Right lobe of liver (tissue), 4 donors: ENCODE measurements around the gene GDNF.

ENCODE experiments used
- POLR2A ChIP-seq: fragments of 450-650 bp; IDR thresholded peaks from one replicate; pipeline ENCODE4 v1.6.1; 2017; ENCODE audit warnings: antibody characterized with exemption, mild to moderate bottlenecking
- TF ChIP-seq, protein P1 (sequence below), 4 donors: fragments of 200-600 bp in 3 of 4; fragments of 450-650 bp in 1 of 4; IDR thresholded peaks; one replicate each; pipeline versions ENCODE4 v1.5.1 to v1.8.0; 2016 to 2022; ENCODE audit warnings: antibody characterized with exemption in 4 of 4, mild to moderate bottlenecking in 2 of 4
- donor health status: DM: no; HTN: no; CAD: no.
- donor health status: DM: no; HTN: no; CAD: no.
- donor health status: DM: no; HTN: yes; CAD: no.

DNA sequence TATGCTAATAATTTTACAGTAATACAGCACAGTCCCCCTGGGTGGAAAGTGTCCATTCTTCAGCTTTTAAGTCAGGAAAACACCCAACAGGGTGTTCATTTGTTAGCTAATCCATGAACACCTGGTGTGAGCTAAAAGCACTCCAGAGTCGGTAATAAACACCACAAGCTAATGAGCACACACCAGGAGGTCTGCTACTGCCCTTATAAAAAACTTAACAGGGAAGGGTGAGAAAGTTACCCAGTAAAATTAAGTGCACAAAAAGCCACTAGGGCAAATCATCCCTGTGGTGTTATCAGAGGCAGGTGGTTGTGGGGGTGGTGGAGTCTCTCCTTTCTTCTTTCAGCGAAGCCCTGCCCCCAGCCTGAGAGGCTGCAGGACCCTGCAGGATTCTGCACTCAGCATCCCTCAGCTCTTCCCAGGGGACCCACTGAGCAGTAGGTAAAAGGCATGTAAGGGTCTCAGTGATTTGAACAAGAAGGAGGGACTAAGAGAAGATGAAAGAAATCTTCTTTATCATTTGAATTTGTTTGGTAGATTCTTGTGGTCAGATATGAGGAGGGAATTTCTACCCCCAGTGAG lies 14.4 kb downstream of the GDNF start:
- TF ChIP-seq, protein P1, sequence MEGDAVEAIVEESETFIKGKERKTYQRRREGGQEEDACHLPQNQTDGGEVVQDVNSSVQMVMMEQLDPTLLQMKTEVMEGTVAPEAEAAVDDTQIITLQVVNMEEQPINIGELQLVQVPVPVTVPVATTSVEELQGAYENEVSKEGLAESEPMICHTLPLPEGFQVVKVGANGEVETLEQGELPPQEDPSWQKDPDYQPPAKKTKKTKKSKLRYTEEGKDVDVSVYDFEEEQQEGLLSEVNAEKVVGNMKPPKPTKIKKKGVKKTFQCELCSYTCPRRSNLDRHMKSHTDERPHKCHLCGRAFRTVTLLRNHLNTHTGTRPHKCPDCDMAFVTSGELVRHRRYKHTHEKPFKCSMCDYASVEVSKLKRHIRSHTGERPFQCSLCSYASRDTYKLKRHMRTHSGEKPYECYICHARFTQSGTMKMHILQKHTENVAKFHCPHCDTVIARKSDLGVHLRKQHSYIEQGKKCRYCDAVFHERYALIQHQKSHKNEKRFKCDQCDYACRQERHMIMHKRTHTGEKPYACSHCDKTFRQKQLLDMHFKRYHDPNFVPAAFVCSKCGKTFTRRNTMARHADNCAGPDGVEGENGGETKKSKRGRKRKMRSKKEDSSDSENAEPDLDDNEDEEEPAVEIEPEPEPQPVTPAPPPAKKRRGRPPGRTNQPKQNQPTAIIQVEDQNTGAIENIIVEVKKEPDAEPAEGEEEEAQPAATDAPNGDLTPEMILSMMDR (IDR thresholded peaks at IDR 0.05): no peak
- no peak for TF ChIP-seq POLR2A
